GM23338 (cell line): ENCODE results near the gene KLHDC8A. TPM values are rescaled to one million over a fixed set of nuclear protein-coding genes. Genes with fewer than 3 reads are reported as not detected.
A peak's percentile ranks its signal among the peaks of the same experiment; 100 is the strongest.

Source experiments
- ATAC-seq: fragments of 200-7000 bp; cut with Tn5 transposase; 3 replicates; pipeline ENCODE4 v1.9.1; 2020
- DNase-seq: peaks from one replicate; pipeline ENCODE4 v3.0.0-alpha.2; 2015; ENCODE audit warnings: low spot score
- H2AFZ ChIP-seq: fragments of 200-600 bp; sonication (generic); 2 replicates; pipeline ENCODE4 v1.8.0; 2016; ENCODE audit warnings: antibody characterized with exemption, mild to moderate bottlenecking, moderate library complexity
- H3F3A ChIP-seq: fragments of 200-600 bp; sonication (generic); replicated peaks from 2 replicates; pipeline ENCODE4 v1.8.0; 2017; ENCODE audit warnings: antibody characterized with exemption, mixed run types, low read depth
- H3K27ac ChIP-seq: fragments of 200-600 bp; sonication (generic); 2 replicates; pipeline ENCODE4 v1.6.1; 2016; ENCODE audit warnings: low read depth
- H3K27me3 ChIP-seq: fragments of 200-600 bp; sonication (generic); 2 replicates; pipeline ENCODE4 v1.8.0; 2016; ENCODE audit warnings: mild to moderate bottlenecking, mixed run types, moderate library complexity; ENCODE audit not compliant: insufficient read depth
- H3K36me3 ChIP-seq: fragments of 200-600 bp; sonication (generic); 2 replicates; pipeline ENCODE4 v1.8.0; 2016; ENCODE audit warnings: mild to moderate bottlenecking; ENCODE audit not compliant: insufficient read depth
- H3K4me1 ChIP-seq: fragments of 200-600 bp; sonication (generic); 2 replicates; pipeline ENCODE4 v1.8.0; 2016; ENCODE audit warnings: mild to moderate bottlenecking, moderate library complexity; ENCODE audit not compliant: insufficient read depth
- H3K4me2 ChIP-seq: fragments of 200-600 bp; sonication (generic); 2 replicates; pipeline ENCODE4 v1.7.1; 2017; ENCODE audit warnings: mixed run types
- H3K4me3 ChIP-seq: fragments of 200-600 bp; sonication (generic); 2 replicates; pipeline ENCODE4 v1.6.1; 2016; ENCODE audit warnings: mixed run types
- H3K79me2 ChIP-seq: fragments of 200-600 bp; sonication (generic); replicated peaks from 2 replicates; pipeline ENCODE4 v1.8.0; 2017; ENCODE audit warnings: mild to moderate bottlenecking; ENCODE audit not compliant: insufficient read depth
- H3K9me2 ChIP-seq: fragments of 200-600 bp; sonication (generic); 2 replicates; pipeline ENCODE4 v1.8.0; 2017; ENCODE audit not compliant: insufficient read depth
- H4K20me1 ChIP-seq: fragments of 200-600 bp; sonication (generic); replicated peaks from 2 replicates; pipeline ENCODE4 v1.8.0; 2017; ENCODE audit warnings: mild to moderate bottlenecking; ENCODE audit not compliant: insufficient read depth
- H3K27ac Mint-ChIP-seq: 2 replicates; pipeline ENCODE4 v1.8.0; 2020; ENCODE audit warnings: inconsistent platforms, mild to moderate bottlenecking, moderate library complexity, mixed read lengths
- H3K27me3 Mint-ChIP-seq: 3 replicates; pipeline ENCODE4 v1.8.0; 2022; ENCODE audit warnings: low read depth, mild to moderate bottlenecking, moderate library complexity, mixed read lengths, inconsistent platforms; ENCODE audit not compliant: insufficient read depth, poor library complexity
- H3K36me3 Mint-ChIP-seq: 3 replicates; pipeline ENCODE4 v1.8.0; 2021; ENCODE audit warnings: low read depth, mild to moderate bottlenecking, inconsistent platforms, moderate library complexity, mixed read lengths
- H3K4me1 Mint-ChIP-seq: 3 replicates; pipeline ENCODE4 v1.8.0; 2020; ENCODE audit warnings: mild to moderate bottlenecking, inconsistent platforms, mixed read lengths
- H3K4me3 Mint-ChIP-seq: 3 replicates; pipeline ENCODE4 v1.8.0; 2021; ENCODE audit warnings: moderate library complexity, mild to moderate bottlenecking, inconsistent platforms, mixed read lengths
- H3K9me3 Mint-ChIP-seq: 3 replicates; pipeline ENCODE4 v1.8.0; 2020; ENCODE audit warnings: moderate library complexity, mild to moderate bottlenecking, inconsistent platforms, mixed read lengths
- polyA plus RNA-seq: library from polyadenylated mRNA; unstranded; fragments of >200 nt; fragmentation: Nextera tagmentation; extraction: Ambion mirVana; gene quantifications from 2 replicates; pipeline ENCODE4 v1.2.1, GENCODE V29; 2016
- total RNA-seq: library from RNA; depleted of rRNA; stranded (reverse); fragments of >200 nt; shearing (Covaris generic); gene quantifications from 2 replicates; pipeline ENCODE4 v1.2.3, GENCODE V29; 2014
- TF ChIP-seq, protein P1 (sequence below), 2 experiments: fragments of 200-600 bp in 1 of 2; sonication (generic) in 1 of 2; conservative IDR thresholded peaks; 2 replicates each; pipeline versions ENCODE4 v1.5.1 to v1.6.1; 2016 to 2017; ENCODE audit warnings: antibody characterized with exemption in 2 of 2, low read depth in 2 of 2, mild to moderate bottlenecking in 2 of 2, moderate library complexity in 1 of 2
- TF ChIP-seq, protein P2 (sequence below): fragments of 250-450 bp; sonication (Bioruptor Pico); IDR thresholded peaks from 2 replicates; pipeline ENCODE4 v1.5.0; 2020; ENCODE audit warnings: mild to moderate bottlenecking, moderate library complexity

Gene KLHDC8A
- total and polyA plus RNA-seq, 2 experiments from 2014 or later: 1.7 to 2.8 TPM

DNA sequence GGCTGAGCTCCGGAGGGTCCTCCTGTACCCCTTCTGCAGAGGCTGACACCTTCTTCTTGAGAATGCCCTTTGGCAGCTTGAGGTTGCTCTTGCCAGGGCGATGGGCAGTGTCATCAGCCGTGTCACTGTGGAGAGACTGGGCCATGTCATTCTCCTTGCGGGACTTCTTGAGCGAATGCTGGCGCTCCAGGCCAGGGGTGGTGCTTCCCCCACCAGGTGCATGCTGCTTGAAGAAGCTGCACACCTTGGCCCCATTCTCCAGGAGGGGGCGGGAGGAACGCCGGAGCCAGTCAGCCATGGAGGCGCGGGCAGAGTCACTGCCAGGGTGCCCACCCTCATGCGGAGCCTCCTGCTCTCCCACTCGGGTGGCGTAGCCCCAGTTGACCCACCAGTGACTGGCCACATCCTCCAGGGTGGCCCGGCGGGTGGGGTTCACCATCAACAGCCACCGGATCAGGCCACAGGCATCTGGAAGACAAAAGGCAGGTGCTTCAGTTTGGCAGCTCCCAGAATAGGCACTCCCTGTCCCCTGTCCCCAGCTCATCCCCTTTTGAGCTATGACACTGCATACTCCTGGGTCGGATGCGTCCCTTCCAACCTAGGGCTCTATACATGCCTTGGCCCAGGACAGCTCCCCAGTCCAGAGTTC, 52.6 kb downstream of the KLHDC8A start:
- H3K4me3 Mint-ChIP-seq: no peak overlapping the region
- H2AFZ ChIP-seq: no peak overlapping the region
- peaks cover 29% of the 10 kb centered on the region for H3K36me3 ChIP-seq
- no peak for ATAC-seq
- H3K79me2 ChIP-seq: peaks cover 4% of the 10 kb centered on the region; the same call in 1 of the 2 replicates
- no peak overlapping the region for H3K4me2 ChIP-seq
- no peaks in the 10 kb centered on the region for H3K9me3 Mint-ChIP-seq
- H3K4me1 ChIP-seq: peaks cover 25% of the 10 kb centered on the region
- TF ChIP-seq, protein P1, sequence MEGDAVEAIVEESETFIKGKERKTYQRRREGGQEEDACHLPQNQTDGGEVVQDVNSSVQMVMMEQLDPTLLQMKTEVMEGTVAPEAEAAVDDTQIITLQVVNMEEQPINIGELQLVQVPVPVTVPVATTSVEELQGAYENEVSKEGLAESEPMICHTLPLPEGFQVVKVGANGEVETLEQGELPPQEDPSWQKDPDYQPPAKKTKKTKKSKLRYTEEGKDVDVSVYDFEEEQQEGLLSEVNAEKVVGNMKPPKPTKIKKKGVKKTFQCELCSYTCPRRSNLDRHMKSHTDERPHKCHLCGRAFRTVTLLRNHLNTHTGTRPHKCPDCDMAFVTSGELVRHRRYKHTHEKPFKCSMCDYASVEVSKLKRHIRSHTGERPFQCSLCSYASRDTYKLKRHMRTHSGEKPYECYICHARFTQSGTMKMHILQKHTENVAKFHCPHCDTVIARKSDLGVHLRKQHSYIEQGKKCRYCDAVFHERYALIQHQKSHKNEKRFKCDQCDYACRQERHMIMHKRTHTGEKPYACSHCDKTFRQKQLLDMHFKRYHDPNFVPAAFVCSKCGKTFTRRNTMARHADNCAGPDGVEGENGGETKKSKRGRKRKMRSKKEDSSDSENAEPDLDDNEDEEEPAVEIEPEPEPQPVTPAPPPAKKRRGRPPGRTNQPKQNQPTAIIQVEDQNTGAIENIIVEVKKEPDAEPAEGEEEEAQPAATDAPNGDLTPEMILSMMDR (conservative IDR thresholded peaks at IDR 0.05; ENCODE audit: low read depth in 2 of 2): 0 out of 4 replicates have a peak, but pooled peaks of 1 of the 2 experiments have one; percentile 6
- TF ChIP-seq, protein P2, sequence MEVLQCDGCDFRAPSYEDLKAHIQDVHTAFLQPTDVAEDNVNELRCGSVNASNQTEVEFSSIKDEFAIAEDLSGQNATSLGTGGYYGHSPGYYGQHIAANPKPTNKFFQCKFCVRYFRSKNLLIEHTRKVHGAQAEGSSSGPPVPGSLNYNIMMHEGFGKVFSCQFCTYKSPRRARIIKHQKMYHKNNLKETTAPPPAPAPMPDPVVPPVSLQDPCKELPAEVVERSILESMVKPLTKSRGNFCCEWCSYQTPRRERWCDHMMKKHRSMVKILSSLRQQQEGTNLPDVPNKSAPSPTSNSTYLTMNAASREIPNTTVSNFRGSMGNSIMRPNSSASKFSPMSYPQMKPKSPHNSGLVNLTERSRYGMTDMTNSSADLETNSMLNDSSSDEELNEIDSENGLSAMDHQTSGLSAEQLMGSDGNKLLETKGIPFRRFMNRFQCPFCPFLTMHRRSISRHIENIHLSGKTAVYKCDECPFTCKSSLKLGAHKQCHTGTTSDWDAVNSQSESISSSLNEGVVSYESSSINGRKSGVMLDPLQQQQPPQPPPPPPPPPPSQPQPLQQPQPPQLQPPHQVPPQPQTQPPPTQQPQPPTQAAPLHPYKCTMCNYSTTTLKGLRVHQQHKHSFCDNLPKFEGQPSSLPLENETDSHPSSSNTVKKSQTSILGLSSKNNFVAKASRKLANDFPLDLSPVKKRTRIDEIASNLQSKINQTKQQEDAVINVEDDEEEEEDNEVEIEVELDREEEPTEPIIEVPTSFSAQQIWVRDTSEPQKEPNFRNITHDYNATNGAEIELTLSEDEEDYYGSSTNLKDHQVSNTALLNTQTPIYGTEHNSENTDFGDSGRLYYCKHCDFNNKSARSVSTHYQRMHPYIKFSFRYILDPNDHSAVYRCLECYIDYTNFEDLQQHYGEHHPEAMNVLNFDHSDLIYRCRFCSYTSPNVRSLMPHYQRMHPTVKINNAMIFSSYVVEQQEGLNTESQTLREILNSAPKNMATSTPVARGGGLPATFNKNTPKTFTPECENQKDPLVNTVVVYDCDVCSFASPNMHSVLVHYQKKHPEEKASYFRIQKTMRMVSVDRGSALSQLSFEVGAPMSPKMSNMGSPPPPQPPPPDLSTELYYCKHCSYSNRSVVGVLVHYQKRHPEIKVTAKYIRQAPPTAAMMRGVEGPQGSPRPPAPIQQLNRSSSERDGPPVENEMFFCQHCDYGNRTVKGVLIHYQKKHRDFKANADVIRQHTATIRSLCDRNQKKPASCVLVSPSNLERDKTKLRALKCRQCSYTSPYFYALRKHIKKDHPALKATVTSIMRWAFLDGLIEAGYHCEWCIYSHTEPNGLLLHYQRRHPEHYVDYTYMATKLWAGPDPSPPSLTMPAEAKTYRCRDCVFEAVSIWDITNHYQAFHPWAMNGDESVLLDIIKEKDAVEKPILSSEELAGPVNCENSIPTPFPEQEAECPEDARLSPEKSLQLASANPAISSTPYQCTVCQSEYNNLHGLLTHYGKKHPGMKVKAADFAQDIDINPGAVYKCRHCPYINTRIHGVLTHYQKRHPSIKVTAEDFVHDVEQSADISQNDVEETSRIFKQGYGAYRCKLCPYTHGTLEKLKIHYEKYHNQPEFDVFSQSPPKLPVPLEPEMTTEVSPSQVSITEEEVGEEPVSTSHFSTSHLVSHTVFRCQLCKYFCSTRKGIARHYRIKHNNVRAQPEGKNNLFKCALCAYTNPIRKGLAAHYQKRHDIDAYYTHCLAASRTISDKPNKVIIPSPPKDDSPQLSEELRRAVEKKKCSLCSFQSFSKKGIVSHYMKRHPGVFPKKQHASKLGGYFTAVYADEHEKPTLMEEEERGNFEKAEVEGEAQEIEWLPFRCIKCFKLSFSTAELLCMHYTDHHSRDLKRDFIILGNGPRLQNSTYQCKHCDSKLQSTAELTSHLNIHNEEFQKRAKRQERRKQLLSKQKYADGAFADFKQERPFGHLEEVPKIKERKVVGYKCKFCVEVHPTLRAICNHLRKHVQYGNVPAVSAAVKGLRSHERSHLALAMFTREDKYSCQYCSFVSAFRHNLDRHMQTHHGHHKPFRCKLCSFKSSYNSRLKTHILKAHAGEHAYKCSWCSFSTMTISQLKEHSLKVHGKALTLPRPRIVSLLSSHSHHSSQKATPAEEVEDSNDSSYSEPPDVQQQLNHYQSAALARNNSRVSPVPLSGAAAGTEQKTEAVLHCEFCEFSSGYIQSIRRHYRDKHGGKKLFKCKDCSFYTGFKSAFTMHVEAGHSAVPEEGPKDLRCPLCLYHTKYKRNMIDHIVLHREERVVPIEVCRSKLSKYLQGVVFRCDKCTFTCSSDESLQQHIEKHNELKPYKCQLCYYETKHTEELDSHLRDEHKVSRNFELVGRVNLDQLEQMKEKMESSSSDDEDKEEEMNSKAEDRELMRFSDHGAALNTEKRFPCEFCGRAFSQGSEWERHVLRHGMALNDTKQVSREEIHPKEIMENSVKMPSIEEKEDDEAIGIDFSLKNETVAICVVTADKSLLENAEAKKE: no peak
- H3K36me3 Mint-ChIP-seq: peaks cover 69% of the 10 kb centered on the region
- peak overlapping the region; percentile 79 for H3K27ac Mint-ChIP-seq
- H3K27ac ChIP-seq: peak overlapping the region; percentile 100; the same call in 1 of the 2 replicates
- H3K4me1 Mint-ChIP-seq: peaks cover 33% of the 10 kb centered on the region
- peaks cover 15% of the 10 kb centered on the region for H3K27me3 Mint-ChIP-seq
- no peak overlapping the region for H3K4me3 ChIP-seq
- H4K20me1 ChIP-seq: no peaks in the 10 kb centered on the region
- H3K27me3 ChIP-seq: no peaks in the 10 kb centered on the region
- no peak for DNase-seq
- no peaks in the 10 kb centered on the region for H3K9me2 ChIP-seq
- H3F3A ChIP-seq: peaks cover 12% of the 10 kb centered on the region
